HepG2 (cell line): ENCODE data around the gene FGFR2. TPM values are rescaled to one million over a fixed set of nuclear protein-coding genes. Genes with fewer than 3 reads are reported as not detected.

Source experiments
- ATAC-seq: fragments of 200-7000 bp; cut with Tn5 transposase; 3 replicates; pipeline ENCODE4 v1.9.1; 2020; ENCODE audit warnings: mild to moderate bottlenecking, moderate library complexity
- BruUV-seq: library from RNA; stranded (reverse); fragments of 400-500 nt; replicated peaks from 2 replicates; lab custom pipeline; 2021; lab: Mats Ljungman, UMichigan
- CTCF ChIA-PET: fragments of 300-600 bp; formaldehyde crosslinking; extraction: SDS; loops from one replicate; lab custom pipeline; 2021; ENCODE audit warnings: low total read pairs, inconsistent platforms, low intra/inter-chr PET ratio; lab: Yijun Ruan, JAX
- POLR2A ChIA-PET: fragments of 350-600 bp; sonication (Branson Sonifier 250); formaldehyde crosslinking; loops from one replicate; lab custom pipeline; 2020; ENCODE audit warnings: antibody characterized with exemption, inconsistent platforms; lab: Yijun Ruan, JAX
- DNase-seq: peaks from one replicate; pipeline ENCODE4 v3.0.0-alpha.2; 2015; ENCODE audit warnings: low spot score
- FAIRE-seq: peaks from 3 replicates; lab custom pipeline; 2011; peaks lifted over from hg19 to GRCh38; lab: Jason Lieb, UNC
- H2AFZ ChIP-seq: one replicate; pipeline ENCODE4 v1.6.1; 2011; ENCODE audit warnings: low read length, inconsistent platforms
- H3K27ac ChIP-seq: fragments of 300-600 bp; 3 replicates; pipeline ENCODE4 v1.8.0; 2011; ENCODE audit warnings: mixed run types, mild to moderate bottlenecking, mixed read lengths, low read length, inconsistent platforms; ENCODE audit not compliant: insufficient read depth; ENCODE audit errors: extremely low read length
- H3K27me3 ChIP-seq, 2 experiments: fragments of 200-600 bp in 1 of 2; 2 replicates in 1 of 2; 3 replicates in 1 of 2; pipeline versions ENCODE4 v1.6.0 to v1.8.0; 2011; ENCODE audit warnings: low read length in 2 of 2, mild to moderate bottlenecking in 2 of 2, moderate library complexity in 2 of 2, inconsistent platforms in 1 of 2; ENCODE audit not compliant: insufficient read depth in 2 of 2, control insufficient read depth in 1 of 2
- H3K36me3 ChIP-seq, 2 experiments: fragments of 200-600 bp in 1 of 2; replicated peaks in 1 of 2; 2 replicates in 1 of 2; 3 replicates in 1 of 2; pipeline versions ENCODE4 v1.5.1 to v1.8.0; 2011; ENCODE audit warnings: low read length in 2 of 2, inconsistent platforms in 1 of 2; ENCODE audit not compliant: insufficient read depth in 2 of 2, control insufficient read depth in 1 of 2
- H3K4me1 ChIP-seq: 2 replicates; pipeline ENCODE4 v1.5.1; 2012; ENCODE audit warnings: low read length, inconsistent platforms; ENCODE audit not compliant: insufficient read depth
- H3K4me2 ChIP-seq: 2 replicates; pipeline ENCODE4 v1.6.0; 2011; ENCODE audit warnings: low read depth, low read length, inconsistent platforms
- H3K4me3 ChIP-seq, 3 experiments: fragments of 200-600 bp in 1 of 3; sonication (generic), shearing (Covaris generic) in 1 of 3; replicated peaks in 1 of 3; 2 replicates each; pipeline ENCODE4 v1.5.1; 2011 to 2016; ENCODE audit warnings: low read length in 3 of 3, inconsistent platforms in 2 of 3, low read depth in 2 of 3, mild to moderate bottlenecking in 2 of 3, control low read depth in 1 of 3, mixed read lengths in 1 of 3; ENCODE audit not compliant: insufficient read depth in 1 of 3
- H3K79me2 ChIP-seq: one replicate; pipeline ENCODE4 v1.6.1; 2011; ENCODE audit warnings: low read length, inconsistent platforms; ENCODE audit not compliant: insufficient read depth
- H3K9ac ChIP-seq: 2 replicates; pipeline ENCODE4 v1.6.0; 2011; ENCODE audit warnings: mild to moderate bottlenecking, low read depth, low read length, inconsistent platforms; ENCODE audit not compliant: insufficient read depth
- H3K9me3 ChIP-seq: 2 replicates; pipeline ENCODE4 v1.5.1; 2012; ENCODE audit warnings: mild to moderate bottlenecking, low read length
- H4K20me1 ChIP-seq: 2 replicates; pipeline ENCODE4 v1.6.0; 2011; ENCODE audit warnings: inconsistent platforms, mild to moderate bottlenecking, low read length, moderate library complexity; ENCODE audit not compliant: insufficient read depth
- GPN1 ChIP-seq: sonication (generic); formaldehyde crosslinking; IDR thresholded peaks from 2 replicates; pipeline ENCODE4 v1.5.1; 2020; ENCODE audit warnings: missing genetic modification reagents, borderline replicate concordance
- PRMT3 ChIP-seq: sonication (generic); formaldehyde crosslinking; IDR thresholded peaks from 2 replicates; pipeline ENCODE4 v1.8.1; 2022; ENCODE audit warnings: low read depth, mild to moderate bottlenecking, moderate library complexity, missing genetic modification reagents, borderline replicate concordance
- REST ChIP-seq, 2 experiments: IDR thresholded peaks; 2 replicates each; pipeline ENCODE4 v1.6.1; 2011 to 2012; ENCODE audit warnings: low read length in 2 of 2, borderline replicate concordance in 1 of 2, low read depth in 1 of 2, mild to moderate bottlenecking in 1 of 2, moderate library complexity in 1 of 2
- TFE3 ChIP-seq: IDR thresholded peaks from 2 replicates; pipeline ENCODE4 v1.6.1; 2016
- ZBTB42 ChIP-seq: sonication (generic); formaldehyde crosslinking; IDR thresholded peaks from 2 replicates; pipeline ENCODE4 v1.5.0; 2020; ENCODE audit warnings: mild to moderate bottlenecking, missing genetic modification reagents
- ZMYM4 ChIP-seq: sonication (generic); formaldehyde crosslinking; IDR thresholded peaks from 2 replicates; pipeline ENCODE4 v1.8.1; 2023; ENCODE audit warnings: mild to moderate bottlenecking, missing genetic modification reagents
- ZNF740 ChIP-seq: sonication (generic); formaldehyde crosslinking; IDR thresholded peaks from 2 replicates; pipeline ENCODE4 v1.4.0; 2020; ENCODE audit warnings: missing genetic modification reagents
- WGBS: methylation state at CpG from one replicate; pipeline ENCODE4 v1.1.6; 2017; ENCODE audit warnings: low lambda C conversion rate; 5-methylcytosine and 5-hydroxymethylcytosine counted together
- in situ Hi-C: cut with HindIII; loops from 2 replicates; pipeline ENCODE4 v1.10.0; 2017; ENCODE audit warnings: low pct_unique_long_range_greater_than_20kb; ENCODE audit not compliant: extremely low pct_ligation_motif_present
- intact Hi-C: fragments of 100-400 bp; cut with micrococcal nuclease; formaldehyde crosslinking; loops from one replicate; pipeline ENCODE4 v1.10.0; 2022; ENCODE audit not compliant: unreplicated experiment
- polyA plus RNA-seq, 8 experiments: library from polyadenylated mRNA; depleted of rRNA in 3 of 8; stranded (reverse) in 7 of 8; unstranded in 1 of 8; fragments of >200 nt; fragmentation: Illumina TruSeq in 4 of 8; extraction: Trizol in 4 of 8; gene quantifications; 2 replicates each; pipeline versions ENCODE4 v1.2.1 to v1.2.3, GENCODE V29; 2011 to 2016; ENCODE audit warnings: low read depth in 4 of 8, missing spikeins in 1 of 8, mixed read lengths in 1 of 8; ENCODE audit not compliant: insufficient read depth in 1 of 8
- total RNA-seq, 5 experiments: library from RNA; depleted of rRNA; stranded (reverse); fragments of >200 nt; fragmentation: Illumina TruSeq; extraction: Trizol; gene quantifications; 2 replicates each; pipeline ENCODE4 v1.2.3, GENCODE V29; 2016; ENCODE audit warnings: low read depth in 1 of 5

FGFR2 gene
- total and polyA plus RNA-seq, 2 of the 13 experiments (the other 11 are each of a cell fraction or from before 2014, with no cell fraction given) = 1.6 to 2.6 TPM

GRCh38 chr10:121500701-121501332 lies 97.4 kb downstream of the FGFR2 start:
- H3K9me3 ChIP-seq = no peaks in the 10 kb centered on the region
- H3K4me3 ChIP-seq = no peak overlapping the region
- in situ Hi-C loops = no loop called here
- no TSS peak for BruUV-seq
- DNase-seq (no peak), FAIRE-seq (no peak), ATAC-seq (no peak)
- POLR2A ChIA-PET = no interaction called here
- no peaks in the 10 kb centered on the region for H3K27me3 ChIP-seq
- TF ChIP-seq ZMYM4 (CRISPR knock-in tag) = no peak
- no peak for TF ChIP-seq REST (IDR thresholded peaks at IDR 0.05; ENCODE audit: borderline replicate concordance in 1 of 2, low read depth in 1 of 2, low read length in 2 of 2)
- no peak for TF ChIP-seq GPN1 (CRISPR knock-in tag)
- no peak for TF ChIP-seq PRMT3 (CRISPR knock-in tag)
- no peak for TF ChIP-seq TFE3 (CRISPR knock-in tag)
- no peak for TF ChIP-seq ZBTB42 (CRISPR knock-in tag)
- TF ChIP-seq ZNF740 = no peak
- CTCF ChIA-PET = no interaction called here
- intact Hi-C loops = no loop called here
- no peaks in the 10 kb centered on the region; a peak in 1 of 5 replicates for H3K36me3 ChIP-seq
- no peak overlapping the region for H3K9ac ChIP-seq
- no peak overlapping the region for H2AFZ ChIP-seq
- no peak overlapping the region for H3K27ac ChIP-seq
- 91% methylated on average over 16 of the region's 16 CpGs for WGBS
- H4K20me1 ChIP-seq = no peaks in the 10 kb centered on the region
- 0 out of 2 replicates have a peak, but pooled peaks cover 6% of the 10 kb centered on the region for H3K4me1 ChIP-seq
- no peaks in the 10 kb centered on the region for H3K79me2 ChIP-seq
- H3K4me2 ChIP-seq = no peak overlapping the region
